GM21515 (cell line): ENCODE data around the gene REC8.

Experiments
- ATAC-seq: cut with Tn5 transposase; IDR thresholded peaks from one replicate; pipeline ENCODE4 v1.9.1; 2021; ENCODE audit not compliant: unreplicated experiment

Gene REC8

GRCh38 chr14:24159777-24160498 is 11.9 kb upstream of the REC8 start:
- ATAC-seq = no peak

GRCh38 chr14:24160499-24160849 is 11.4 kb upstream of the REC8 start:
- no peak for ATAC-seq

- peak; percentile 77 for ATAC-seq
Observed at GRCh38 chr14:24160850-24161804, 10.8 kb upstream of the REC8 start, which contains the start of gene IRF9. IRF9 (plus strand) TSS chr14:24161265; CDS start chr14:24162145, 880 bp downstream.

- ATAC-seq = no peak
Observed at GRCh38 chr14:24162093-24162492, 9.8 kb upstream of the REC8 start.

- ATAC-seq = no peak
Observed at GRCh38 chr14:24164518-24164991, 7.3 kb upstream of the REC8 start.

- ATAC-seq = no peak
Observed at GRCh38 chr14:24165785-24166184, 6.1 kb upstream of the REC8 start.

- no peak for ATAC-seq
Observed at GRCh38 chr14:24167469-24168114, 4.3 kb upstream of the REC8 start.

GRCh38 chr14:24172261-24172860 is 481 bp downstream of the REC8 start:
- ATAC-seq = no peak

GRCh38 chr14:24172871-24173281 is 996 bp downstream of the REC8 start:
- no peak for ATAC-seq

- ATAC-seq = no peak
Observed at GRCh38 chr14:24176599-24176998, 4.7 kb downstream of the REC8 start.

- ATAC-seq = no peak
Observed at GRCh38 chr14:24177041-24177825, 5.4 kb downstream of the REC8 start.

- no peak for ATAC-seq
Observed at GRCh38 chr14:24177891-24178290, 6.0 kb downstream of the REC8 start.

- no peak for ATAC-seq
Observed at GRCh38 chr14:24178399-24179178, 6.7 kb downstream of the REC8 start.

GRCh38 chr14:24179294-24179960 is 7.5 kb downstream of the REC8 start:
- ATAC-seq = no peak

GRCh38 chr14:24179961-24180796 is 8.3 kb downstream of the REC8 start:
- ATAC-seq = no peak

- ATAC-seq = no peak
Observed at GRCh38 chr14:24181371-24182077, 9.6 kb downstream of the REC8 start.

GRCh38 chr14:24182110-24182882 is 10.4 kb downstream of the REC8 start:
- no peak for ATAC-seq
